ENCODE data around the gene IRS1.

Gene IRS1

GRCh38 chr2:226838722-226839121 is 39.1 kb upstream of the IRS1 start:
- peak overlapping the region; percentile 71; the same call in 1 of the 2 replicates for H3K4me3 ChIP-seq (ENCODE audit: low read length)
- peaks cover 41% of the 10 kb centered on the region for H3K4me1 ChIP-seq (ENCODE audit: low read length)
- H3K27me3 ChIP-seq (ENCODE audit: low read depth, low read length) = no peaks in the 10 kb centered on the region
- H3K27ac ChIP-seq (ENCODE audit: low read length) = no peak overlapping the region
- H3K36me3 ChIP-seq (replicated peaks; ENCODE audit: low read depth, low read length) = peaks cover 8% of the 10 kb centered on the region
- TF ChIP-seq CTCF (IDR thresholded peaks at IDR 0.05; ENCODE audit: low read depth, low read length) (no peak), EZH2phosphoT487 (IDR thresholded peaks at IDR 0.05; ENCODE audit: low read depth) (no peak)
- H3K79me2 ChIP-seq (ENCODE audit: low read length) = peaks cover 35% of the 10 kb centered on the region
- no peak overlapping the region for H2AFZ ChIP-seq (ENCODE audit: low read depth, low read length)
- H3K9me3 ChIP-seq (ENCODE audit: insufficient read depth, low read length) = no peaks in the 10 kb centered on the region
- H4K20me1 ChIP-seq (ENCODE audit: insufficient read depth, low read length) = no peaks in the 10 kb centered on the region
- peak overlapping the region; percentile 67 for H3K4me2 ChIP-seq (ENCODE audit: low read length)
- H3K9ac ChIP-seq (ENCODE audit: low read length) = 0 out of 2 replicates have a peak overlapping the region, but pooled peaks have one; percentile 27

- Histone ChIP-seq H3K9me3 (ENCODE audit: insufficient read depth, low read length) (no peaks in the 10 kb centered on the region), H3K27ac (ENCODE audit: low read length) (no peak overlapping the region), H3K4me1 (ENCODE audit: low read length) (peaks cover 35% of the 10 kb centered on the region), H3K27me3 (ENCODE audit: low read depth, low read length) (no peaks in the 10 kb centered on the region), H3K79me2 (ENCODE audit: low read length) (peaks cover 36% of the 10 kb centered on the region), H2AFZ (ENCODE audit: low read depth, low read length) (no peak overlapping the region), H3K4me3 (ENCODE audit: low read length) (peak overlapping the region; percentile 99; the same call in 1 of the 2 replicates), H3K36me3 (replicated peaks; ENCODE audit: low read depth, low read length) (peaks cover 8% of the 10 kb centered on the region), H3K4me2 (ENCODE audit: low read length) (peak overlapping the region; percentile 97), H3K9ac (ENCODE audit: low read length) (no peak overlapping the region), H4K20me1 (ENCODE audit: insufficient read depth, low read length) (no peaks in the 10 kb centered on the region)
- TF ChIP-seq EZH2phosphoT487 (IDR thresholded peaks at IDR 0.05; ENCODE audit: low read depth) = no peak
- TF ChIP-seq CTCF (IDR thresholded peaks at IDR 0.05; ENCODE audit: low read depth, low read length) = no peak
These were observed 38.4 kb upstream of the IRS1 start for GRCh38 chr2:226837787-226838603.

GRCh38 chr2:226837334-226837733 is 37.7 kb upstream of the IRS1 start:
- peaks cover 36% of the 10 kb centered on the region for H3K79me2 ChIP-seq (ENCODE audit: low read length)
- H2AFZ ChIP-seq (ENCODE audit: low read depth, low read length) = no peak overlapping the region
- H4K20me1 ChIP-seq (ENCODE audit: insufficient read depth, low read length) = no peaks in the 10 kb centered on the region
- peaks cover 6% of the 10 kb centered on the region for H3K36me3 ChIP-seq (replicated peaks; ENCODE audit: low read depth, low read length)
- peak overlapping the region; percentile 99; the same call in 1 of the 2 replicates for H3K9ac ChIP-seq (ENCODE audit: low read length)
- no peak for TF ChIP-seq CTCF (IDR thresholded peaks at IDR 0.05; ENCODE audit: low read depth, low read length)
- TF ChIP-seq EZH2phosphoT487 (IDR thresholded peaks at IDR 0.05; ENCODE audit: low read depth) = no peak
- no peaks in the 10 kb centered on the region for H3K9me3 ChIP-seq (ENCODE audit: insufficient read depth, low read length)
- no peaks in the 10 kb centered on the region for H3K27me3 ChIP-seq (ENCODE audit: low read depth, low read length)
- H3K27ac ChIP-seq (ENCODE audit: low read length) = peak overlapping the region; percentile 100
- H3K4me1 ChIP-seq (ENCODE audit: low read length) = peaks cover 28% of the 10 kb centered on the region
- peak overlapping the region; percentile 97 for H3K4me2 ChIP-seq (ENCODE audit: low read length)
- peak overlapping the region; percentile 99 for H3K4me3 ChIP-seq (ENCODE audit: low read length)

GRCh38 chr2:226836548-226836885 is 36.9 kb upstream of the IRS1 start:
- Histone ChIP-seq H4K20me1 (ENCODE audit: insufficient read depth, low read length) (no peaks in the 10 kb centered on the region), H3K36me3 (replicated peaks; ENCODE audit: low read depth, low read length) (peaks cover 6% of the 10 kb centered on the region), H3K27me3 (ENCODE audit: low read depth, low read length) (no peaks in the 10 kb centered on the region), H3K4me2 (ENCODE audit: low read length) (peak overlapping the region; percentile 97), H3K4me3 (ENCODE audit: low read length) (peak overlapping the region; percentile 99), H2AFZ (ENCODE audit: low read depth, low read length) (peak overlapping the region; percentile 63; the same call in 1 of the 2 replicates), H3K79me2 (ENCODE audit: low read length) (peaks cover 36% of the 10 kb centered on the region), H3K27ac (ENCODE audit: low read length) (peak overlapping the region; percentile 100), H3K9ac (ENCODE audit: low read length) (peak overlapping the region; percentile 99), H3K4me1 (ENCODE audit: low read length) (peaks cover 27% of the 10 kb centered on the region), H3K9me3 (ENCODE audit: insufficient read depth, low read length) (no peaks in the 10 kb centered on the region)
- TF ChIP-seq EZH2phosphoT487 (IDR thresholded peaks at IDR 0.05; ENCODE audit: low read depth) = no peak
- TF ChIP-seq CTCF (IDR thresholded peaks at IDR 0.05; ENCODE audit: low read depth, low read length) = no peak
